H9 (cell line): ENCODE measurements around the gene SLC22A8. TPM values are rescaled to one million over a fixed set of nuclear protein-coding genes. Genes with fewer than 3 reads are reported as not detected.

Source experiments
- DNase-seq: peaks from one replicate; pipeline ENCODE4 v3.0.0-alpha.2; 2017
- H2AFZ ChIP-seq: one replicate; pipeline ENCODE4 v1.6.1; 2013; ENCODE audit warnings: mild to moderate bottlenecking, low read length, control low read depth, moderate library complexity
- H2AK5ac ChIP-seq: 2 replicates; pipeline ENCODE4 v1.6.1; 2013; ENCODE audit warnings: low read length, control low read depth, mixed read lengths; ENCODE audit not compliant: insufficient read length
- H2BK120ac ChIP-seq: one replicate; pipeline ENCODE4 v1.6.1; 2013; ENCODE audit warnings: low read depth, mild to moderate bottlenecking, low read length, control low read depth, inconsistent platforms; ENCODE audit not compliant: poor library complexity, severe bottlenecking
- H2BK12ac ChIP-seq: 2 replicates; pipeline ENCODE4 v1.6.1; 2013; ENCODE audit warnings: low read length, control low read depth, mixed read lengths, low read depth; ENCODE audit not compliant: insufficient read length
- H2BK15ac ChIP-seq: 2 replicates; pipeline ENCODE4 v1.6.1; 2013; ENCODE audit warnings: low read depth, low read length, control low read depth
- H2BK20ac ChIP-seq: one replicate; pipeline ENCODE4 v1.6.1; 2013; ENCODE audit warnings: low read depth, mild to moderate bottlenecking, low read length, control low read depth, inconsistent platforms; ENCODE audit not compliant: poor library complexity, severe bottlenecking
- H2BK5ac ChIP-seq: 2 replicates; pipeline ENCODE4 v1.6.1; 2013; ENCODE audit warnings: low read length, control low read depth, mixed read lengths; ENCODE audit not compliant: insufficient read length
- H3K14ac ChIP-seq: 2 replicates; pipeline ENCODE4 v1.6.1; 2013; ENCODE audit warnings: low read length, control low read depth; ENCODE audit not compliant: insufficient read depth
- H3K18ac ChIP-seq: 2 replicates; pipeline ENCODE4 v1.6.1; 2013; ENCODE audit warnings: low read depth, mild to moderate bottlenecking, mixed read lengths, low read length, control low read depth; ENCODE audit not compliant: insufficient read length
- H3K23ac ChIP-seq: 2 replicates; pipeline ENCODE4 v1.6.1; 2013; ENCODE audit warnings: low read length, control low read depth, mixed read lengths, low read depth; ENCODE audit not compliant: insufficient read length
- H3K23me2 ChIP-seq: 2 replicates; pipeline ENCODE4 v1.6.1; 2013; ENCODE audit warnings: low read depth, mild to moderate bottlenecking, mixed read lengths, low read length, control low read depth; ENCODE audit not compliant: insufficient read length, poor library complexity, severe bottlenecking
- H3K27ac ChIP-seq: 2 replicates; pipeline ENCODE4 v1.5.1; 2013; ENCODE audit warnings: low read length, control low read depth, mixed read lengths, low read depth; ENCODE audit not compliant: insufficient read length
- H3K27me3 ChIP-seq: 2 replicates; pipeline ENCODE4 v1.6.1; 2013; ENCODE audit warnings: low read length, control low read depth, inconsistent platforms; ENCODE audit not compliant: insufficient read depth
- H3K4ac ChIP-seq: 2 replicates; pipeline ENCODE4 v1.6.1; 2013; ENCODE audit warnings: low read depth, mild to moderate bottlenecking, control low read depth, inconsistent platforms, low read length, moderate library complexity
- H3K4me1 ChIP-seq: 2 replicates; pipeline ENCODE4 v1.6.1; 2013; ENCODE audit warnings: low read length, control low read depth, inconsistent platforms; ENCODE audit not compliant: insufficient read depth
- H3K4me2 ChIP-seq: 2 replicates; pipeline ENCODE4 v1.6.1; 2013; ENCODE audit warnings: low read length, control low read depth, mixed read lengths; ENCODE audit not compliant: insufficient read length, insufficient read depth
- H3K56ac ChIP-seq: 2 replicates; pipeline ENCODE4 v1.6.1; 2013; ENCODE audit warnings: low read depth, mild to moderate bottlenecking, mixed read lengths, low read length, control low read depth; ENCODE audit not compliant: insufficient read length
- H3K79me1 ChIP-seq: 2 replicates; pipeline ENCODE4 v1.6.1; 2013; ENCODE audit warnings: low read depth, mild to moderate bottlenecking, moderate library complexity, low read length, control low read depth, inconsistent platforms; ENCODE audit not compliant: insufficient read depth, poor library complexity, severe bottlenecking
- H3K79me2 ChIP-seq: 2 replicates; pipeline ENCODE4 v1.6.1; 2013; ENCODE audit warnings: low read length, control low read depth, inconsistent platforms; ENCODE audit not compliant: insufficient read depth
- H3K9ac ChIP-seq: 2 replicates; pipeline ENCODE4 v1.6.1; 2013; ENCODE audit warnings: low read length, control low read depth, mixed read lengths; ENCODE audit not compliant: insufficient read length; ENCODE audit errors: extremely low read depth
- H3K9me3 ChIP-seq: one replicate; pipeline ENCODE4 v1.6.1; 2013; ENCODE audit warnings: low read depth, low read length, inconsistent platforms; ENCODE audit not compliant: control insufficient read depth
- H3T11ph ChIP-seq: one replicate; pipeline ENCODE4 v1.6.1; 2013; ENCODE audit warnings: mild to moderate bottlenecking, low read length, control low read depth, inconsistent platforms
- H4K20me1 ChIP-seq: one replicate; pipeline ENCODE4 v1.6.1; 2013; ENCODE audit not compliant: control insufficient read depth, insufficient read length, insufficient read depth
- H4K5ac ChIP-seq: 2 replicates; pipeline ENCODE4 v1.6.1; 2013; ENCODE audit warnings: low read depth, mild to moderate bottlenecking, mixed read lengths, low read length, control low read depth; ENCODE audit not compliant: insufficient read length
- H4K8ac ChIP-seq: replicated peaks from 2 replicates; pipeline ENCODE4 v1.6.1; 2013; ENCODE audit warnings: low read length, control low read depth, mixed read lengths, low read depth; ENCODE audit not compliant: insufficient read length
- H4K91ac ChIP-seq: 2 replicates; pipeline ENCODE4 v1.6.1; 2013; ENCODE audit warnings: low read depth, mild to moderate bottlenecking, moderate library complexity, mixed read lengths, low read length, control low read depth; ENCODE audit not compliant: insufficient read length
- H3K27ac Mint-ChIP-seq, 3 experiments: 2 replicates in 2 of 3; 3 replicates in 1 of 3; pipeline ENCODE4 v1.8.0; 2020 to 2021; ENCODE audit warnings: mixed read lengths in 3 of 3, mild to moderate bottlenecking in 1 of 3, moderate library complexity in 1 of 3
- H3K27me3 Mint-ChIP-seq: 2 replicates; pipeline ENCODE4 v1.8.0; 2021; ENCODE audit warnings: low read depth, mild to moderate bottlenecking, moderate library complexity, mixed read lengths
- H3K36me3 Mint-ChIP-seq, 3 experiments: 2 replicates in 2 of 3; 3 replicates in 1 of 3; pipeline ENCODE4 v1.8.0; 2020 to 2021; ENCODE audit warnings: low read depth in 3 of 3, mixed read lengths in 3 of 3; ENCODE audit not compliant: insufficient read depth in 1 of 3
- H3K4me1 Mint-ChIP-seq, 2 experiments: 2 replicates each; pipeline ENCODE4 v1.8.0; 2020; ENCODE audit warnings: mixed read lengths in 2 of 2
- H3K4me3 Mint-ChIP-seq, 2 experiments: 2 replicates in 1 of 2; 3 replicates in 1 of 2; pipeline ENCODE4 v1.8.0; 2020 to 2021; ENCODE audit warnings: mild to moderate bottlenecking in 2 of 2, mixed read lengths in 2 of 2, moderate library complexity in 1 of 2
- H3K9me3 Mint-ChIP-seq, 2 experiments: 2 replicates in 1 of 2; 3 replicates in 1 of 2; pipeline ENCODE4 v1.8.0; 2020; ENCODE audit warnings: mild to moderate bottlenecking in 2 of 2, mixed read lengths in 2 of 2, moderate library complexity in 1 of 2
- WGBS: extraction: QIAGEN DNeasy Blood & Tissue Kit; methylation state at CpG from one replicate; pipeline ENCODE4 v1.1.7; 2013; ENCODE audit warnings: missing lambda C conversion rate, low lambda C conversion rate, mixed read lengths; ENCODE audit not compliant: insufficient read length; ENCODE audit errors: extremely low coverage; 5-methylcytosine and 5-hydroxymethylcytosine counted together
- total RNA-seq: library from RNA; stranded (reverse); gene quantifications from 2 replicates; pipeline ENCODE4 v1.2.1, GENCODE V29; 2021
- TF ChIP-seq, protein P1 (sequence below): fragments of 200-600 bp; sonication (generic); conservative IDR thresholded peaks from 3 replicates; pipeline ENCODE4 v1.8.0; 2021; ENCODE audit warnings: antibody characterized with exemption, mild to moderate bottlenecking

The SLC22A8 gene
- total RNA-seq, 1 experiment from 2014 or later: not detected

GRCh38 chr11:62974848-62975522 is 40.7 kb downstream of the SLC22A8 start:
- TF ChIP-seq, protein P1, sequence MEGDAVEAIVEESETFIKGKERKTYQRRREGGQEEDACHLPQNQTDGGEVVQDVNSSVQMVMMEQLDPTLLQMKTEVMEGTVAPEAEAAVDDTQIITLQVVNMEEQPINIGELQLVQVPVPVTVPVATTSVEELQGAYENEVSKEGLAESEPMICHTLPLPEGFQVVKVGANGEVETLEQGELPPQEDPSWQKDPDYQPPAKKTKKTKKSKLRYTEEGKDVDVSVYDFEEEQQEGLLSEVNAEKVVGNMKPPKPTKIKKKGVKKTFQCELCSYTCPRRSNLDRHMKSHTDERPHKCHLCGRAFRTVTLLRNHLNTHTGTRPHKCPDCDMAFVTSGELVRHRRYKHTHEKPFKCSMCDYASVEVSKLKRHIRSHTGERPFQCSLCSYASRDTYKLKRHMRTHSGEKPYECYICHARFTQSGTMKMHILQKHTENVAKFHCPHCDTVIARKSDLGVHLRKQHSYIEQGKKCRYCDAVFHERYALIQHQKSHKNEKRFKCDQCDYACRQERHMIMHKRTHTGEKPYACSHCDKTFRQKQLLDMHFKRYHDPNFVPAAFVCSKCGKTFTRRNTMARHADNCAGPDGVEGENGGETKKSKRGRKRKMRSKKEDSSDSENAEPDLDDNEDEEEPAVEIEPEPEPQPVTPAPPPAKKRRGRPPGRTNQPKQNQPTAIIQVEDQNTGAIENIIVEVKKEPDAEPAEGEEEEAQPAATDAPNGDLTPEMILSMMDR: peak; percentile 79
- no peak overlapping the region for H2BK20ac ChIP-seq
- no CpG with 5 or more reads among the region's 9 CpGs for WGBS
- no peak overlapping the region for H3K4me2 ChIP-seq
- no peaks in the 10 kb centered on the region for H3K79me1 ChIP-seq
- H3K23me2 ChIP-seq: no peaks in the 10 kb centered on the region
- peak overlapping the region in 1 of 2 experiments; percentile 40; a peak in 1 of 5 replicates for H3K4me3 Mint-ChIP-seq
- H3K18ac ChIP-seq: no peak overlapping the region
- H3K27me3 Mint-ChIP-seq: peaks cover 21% of the 10 kb centered on the region
- H3K14ac ChIP-seq: no peak overlapping the region
- no peak overlapping the region for H3K9ac ChIP-seq
- no peak overlapping the region for H4K5ac ChIP-seq
- no peaks in the 10 kb centered on the region for H3K9me3 ChIP-seq
- H4K91ac ChIP-seq: no peak overlapping the region
- H3K4ac ChIP-seq: no peak overlapping the region
- H4K20me1 ChIP-seq: no peaks in the 10 kb centered on the region
- no peak overlapping the region for H4K8ac ChIP-seq
- H3K36me3 Mint-ChIP-seq: no peaks in the 10 kb centered on the region
- no peaks in the 10 kb centered on the region for H3K79me2 ChIP-seq
- H3K27ac Mint-ChIP-seq: no peak overlapping the region
- H3K27ac ChIP-seq: no peak overlapping the region
- H3K4me1 Mint-ChIP-seq: peaks cover 4 to 5% of the 10 kb centered on the region in 2 experiments
- no peaks in the 10 kb centered on the region for H3K4me1 ChIP-seq
- no peak overlapping the region for H2BK120ac ChIP-seq
- no peak overlapping the region for H3K23ac ChIP-seq
- H3K9me3 Mint-ChIP-seq: no peaks in the 10 kb centered on the region
- H2BK15ac ChIP-seq: no peak overlapping the region
- H2AK5ac ChIP-seq: no peak overlapping the region
- H2BK12ac ChIP-seq: no peak overlapping the region
- peak; percentile 76 for DNase-seq
- H2BK5ac ChIP-seq: no peak overlapping the region
- H2AFZ ChIP-seq: no peak overlapping the region
- H3T11ph ChIP-seq: no peak overlapping the region
- H3K27me3 ChIP-seq: no peaks in the 10 kb centered on the region
- H3K56ac ChIP-seq: no peak overlapping the region
